Endometrium (tissue), 2 donors: Measurements from ENCODE around the gene SKOR2.

Source experiments
- FAIRE-seq: peaks from 2 replicates; lab custom pipeline; 2012; peaks lifted over from hg19 to GRCh38; lab: Jason Lieb, UNC
- donor health status: control.
- donor health status: control.

Gene SKOR2

DNA sequence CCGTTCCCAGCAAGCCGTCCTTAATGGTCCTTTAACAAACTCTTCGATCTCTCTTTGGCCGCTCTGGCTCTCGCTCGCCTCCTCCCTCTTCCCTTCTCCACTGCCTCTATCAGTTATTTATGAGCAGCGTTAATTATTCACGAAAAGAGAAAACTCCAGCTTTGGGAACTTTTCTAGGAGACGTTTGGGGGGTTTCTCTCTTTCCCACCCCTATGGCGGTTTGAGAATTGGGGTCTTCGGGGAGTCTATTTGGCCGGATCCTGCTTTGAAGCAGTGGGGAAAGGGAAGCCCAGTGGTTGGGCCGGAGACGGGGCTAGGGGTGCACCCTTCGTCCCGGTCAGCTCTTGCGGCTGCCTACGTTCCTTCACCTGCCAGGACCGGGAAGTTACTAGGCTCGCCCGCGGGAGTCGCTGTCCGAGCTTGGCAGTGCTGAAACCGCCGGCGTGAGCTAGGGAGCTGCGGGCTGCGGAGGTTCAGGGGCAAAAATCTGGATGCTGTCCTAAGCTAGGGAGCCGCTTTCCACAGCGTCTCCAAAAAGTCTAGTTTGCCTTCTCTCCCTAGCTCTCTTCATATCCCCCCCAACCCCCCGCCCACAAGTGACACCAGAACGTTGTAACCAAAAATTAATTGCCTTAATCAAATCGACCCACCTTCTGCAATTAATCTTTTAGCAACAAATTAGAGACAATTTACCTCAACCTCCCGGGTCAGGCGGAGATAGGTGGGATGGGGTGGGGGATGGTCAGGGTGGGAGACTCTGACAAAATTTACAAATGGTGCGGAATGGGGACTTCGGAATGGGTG lies 8.9 kb upstream of the SKOR2 start:
- FAIRE-seq = no peak

DNA sequence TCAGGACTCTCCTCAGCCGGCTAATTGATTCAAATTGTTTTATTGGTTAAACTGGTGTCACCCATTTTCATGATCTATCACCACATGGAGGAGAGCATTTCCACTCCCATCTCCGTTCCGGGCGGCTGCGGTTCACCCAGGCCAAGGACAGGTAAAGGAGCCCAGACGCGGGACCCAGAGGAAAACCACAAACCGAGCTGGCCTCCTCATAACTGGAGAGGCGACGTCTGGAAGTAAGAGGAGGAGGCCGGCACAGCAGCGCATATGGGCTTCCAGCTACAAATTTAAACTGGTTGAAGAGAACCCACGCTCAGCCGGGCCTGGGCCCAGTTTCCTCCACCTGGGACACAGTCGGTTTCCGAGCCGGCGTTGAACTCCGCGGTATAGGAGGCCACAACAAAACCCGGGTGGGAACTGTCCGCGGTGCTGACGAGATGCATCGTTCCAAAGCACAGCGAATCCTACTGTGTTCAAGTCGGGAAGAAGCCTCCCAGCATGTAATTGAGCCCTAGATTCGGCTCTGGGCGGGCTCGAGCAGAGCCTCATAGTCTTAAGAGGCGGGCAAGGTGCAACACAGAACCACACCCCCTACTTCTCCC lies 3.0 kb upstream of the SKOR2 start:
- FAIRE-seq = no peak

DNA sequence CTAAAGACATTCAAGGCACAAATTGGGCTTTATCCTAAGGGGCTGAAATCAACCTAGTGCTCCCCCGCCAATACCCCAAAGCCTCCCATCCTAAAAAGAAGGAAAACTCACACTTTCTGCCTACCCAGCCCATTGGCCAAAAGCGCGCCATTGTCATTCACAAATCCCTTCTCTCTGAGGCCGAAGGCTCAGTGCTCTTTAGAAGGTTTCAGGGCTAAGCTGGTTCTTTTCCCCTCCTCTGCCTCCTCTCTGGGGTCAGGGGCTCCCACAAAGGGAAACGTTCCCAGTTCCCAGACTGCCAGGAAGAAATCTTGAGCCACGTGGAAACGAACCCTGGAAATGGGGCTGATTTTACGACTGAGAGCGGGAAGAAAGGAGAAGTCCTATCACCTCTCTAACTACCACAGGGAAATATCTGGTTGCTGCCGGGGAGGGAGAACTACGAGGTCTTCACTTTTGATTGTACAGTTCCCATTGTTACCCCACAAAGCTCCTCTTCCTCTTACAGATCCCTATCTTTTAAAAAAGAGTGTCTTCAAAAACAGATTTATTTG lies 1.7 kb upstream of the SKOR2 start:
- FAIRE-seq = no peak

DNA sequence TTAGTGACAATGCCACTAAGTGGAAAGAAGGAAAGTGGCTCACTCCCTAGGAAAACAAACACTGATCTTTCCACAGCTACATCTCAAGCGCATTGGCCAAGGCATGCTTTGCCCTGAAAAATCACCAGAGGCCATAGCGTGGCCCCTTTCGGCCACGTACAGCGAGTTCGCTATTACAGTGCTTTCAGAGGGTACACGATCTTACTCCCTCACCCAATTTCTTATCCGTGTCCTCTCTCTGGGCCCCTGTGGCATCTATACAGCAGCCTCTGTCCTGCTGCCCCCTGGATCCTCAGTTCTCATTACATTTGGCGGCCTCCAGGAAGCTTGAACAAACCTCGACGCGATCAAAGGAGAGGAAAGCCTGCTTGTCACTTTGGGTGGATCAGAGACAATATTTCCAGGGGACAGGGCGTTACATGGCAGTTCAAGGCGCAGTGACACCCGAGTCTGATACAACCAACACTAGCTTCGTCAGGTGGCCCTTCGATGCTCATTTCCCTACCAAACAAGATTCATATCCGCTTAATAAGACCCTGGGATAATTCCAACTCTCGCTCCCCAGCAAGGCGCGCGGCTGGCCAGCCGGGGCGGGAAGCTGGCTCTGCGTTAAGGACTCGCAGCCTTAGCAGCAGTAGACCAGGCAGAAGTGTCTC lies 941 bp downstream of the SKOR2 start:
- no peak for FAIRE-seq

GRCh38 chr18:47249314-47249981 lies 2.0 kb downstream of the SKOR2 start:
- no peak for FAIRE-seq

DNA sequence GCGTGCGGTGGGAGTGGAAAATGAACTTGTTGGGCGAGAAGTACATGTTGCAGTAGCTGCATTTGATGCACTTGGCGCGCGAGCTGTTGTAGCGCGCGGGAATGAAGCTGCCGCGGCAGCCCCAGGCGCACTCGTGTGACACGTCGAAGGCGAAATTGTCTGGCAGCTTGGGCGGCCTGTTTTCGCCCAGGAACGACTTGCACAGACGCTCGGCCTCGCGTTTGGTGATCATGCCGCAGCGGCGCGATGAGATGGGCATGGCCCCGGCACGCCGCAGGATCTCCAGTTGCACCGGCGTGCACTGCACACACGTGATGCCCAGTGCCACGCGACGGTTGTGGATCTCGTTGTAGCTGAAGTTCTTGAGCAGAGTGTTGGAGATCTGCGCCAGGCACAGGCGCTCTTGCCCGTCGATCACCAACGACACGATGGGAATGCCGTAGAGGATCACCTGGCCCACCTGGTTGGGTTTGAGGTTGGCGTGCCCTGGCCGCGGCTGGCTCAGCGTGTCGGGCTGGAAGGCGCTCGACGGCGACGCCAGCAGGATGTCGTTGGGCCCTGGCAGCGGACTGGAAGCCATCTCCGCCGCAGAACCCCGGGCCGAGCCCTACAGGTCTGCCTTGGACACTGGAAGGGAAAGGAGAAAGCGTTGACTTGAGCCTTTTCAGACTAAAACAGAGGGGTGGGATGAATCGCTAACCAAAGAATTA lies 2.7 kb downstream of the SKOR2 start:
- no peak for FAIRE-seq

DNA sequence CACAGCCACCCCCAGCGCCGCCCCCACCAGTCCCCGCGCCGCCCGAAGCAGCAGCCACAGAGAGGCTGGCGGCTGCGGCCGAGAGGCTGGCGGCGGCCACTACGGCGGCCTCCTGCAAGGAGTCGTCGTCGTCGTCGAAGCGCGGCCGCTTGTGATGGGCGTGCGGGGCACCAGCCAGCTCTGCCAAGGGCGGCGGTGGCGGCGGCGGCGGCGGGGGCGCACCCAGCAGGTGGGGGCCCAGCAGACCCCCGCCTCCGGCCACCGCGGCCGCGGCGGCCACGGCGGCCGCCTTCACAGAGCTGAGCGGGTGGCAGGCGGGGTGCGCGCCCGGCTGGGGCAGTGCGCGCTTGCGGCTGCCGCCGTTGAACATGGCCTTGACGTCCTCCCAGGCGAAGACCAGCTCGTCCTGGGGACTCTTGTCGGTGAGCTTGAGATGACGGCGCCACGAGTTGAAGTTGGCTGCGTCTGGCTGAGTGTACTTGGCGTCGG lies 3.3 kb downstream of the SKOR2 start:
- FAIRE-seq = no peak

- no peak for FAIRE-seq
Observed at GRCh38 chr18:47247416-47248114, 3.9 kb downstream of the SKOR2 start.

- no peak for FAIRE-seq
Observed at GRCh38 chr18:47247036-47247415, 4.4 kb downstream of the SKOR2 start.

- FAIRE-seq = no peak
Observed at GRCh38 chr18:47246027-47246971, 5.2 kb downstream of the SKOR2 start.

- no peak for FAIRE-seq
Observed at GRCh38 chr18:47244086-47244485, 7.4 kb downstream of the SKOR2 start.

DNA sequence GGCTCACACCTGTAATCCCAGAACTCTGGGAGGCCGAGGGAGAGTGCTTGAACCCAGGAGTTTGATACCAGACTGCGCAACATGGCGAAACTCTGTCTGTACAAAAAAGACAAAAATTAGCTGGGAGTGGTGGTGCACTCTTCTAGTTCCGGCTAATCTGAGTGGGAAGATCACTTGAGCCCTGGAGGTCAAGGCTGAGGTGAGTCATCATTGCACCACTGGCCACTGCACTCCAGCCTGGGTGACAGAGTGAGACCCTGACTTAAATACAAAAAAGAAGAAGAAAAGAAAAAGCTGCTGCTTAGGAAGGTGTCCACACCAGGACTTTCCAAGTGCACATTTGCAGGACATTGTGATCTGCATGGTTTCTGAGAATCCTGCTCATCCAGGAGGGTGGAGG lies 16.4 kb downstream of the SKOR2 start:
- no peak for FAIRE-seq

DNA sequence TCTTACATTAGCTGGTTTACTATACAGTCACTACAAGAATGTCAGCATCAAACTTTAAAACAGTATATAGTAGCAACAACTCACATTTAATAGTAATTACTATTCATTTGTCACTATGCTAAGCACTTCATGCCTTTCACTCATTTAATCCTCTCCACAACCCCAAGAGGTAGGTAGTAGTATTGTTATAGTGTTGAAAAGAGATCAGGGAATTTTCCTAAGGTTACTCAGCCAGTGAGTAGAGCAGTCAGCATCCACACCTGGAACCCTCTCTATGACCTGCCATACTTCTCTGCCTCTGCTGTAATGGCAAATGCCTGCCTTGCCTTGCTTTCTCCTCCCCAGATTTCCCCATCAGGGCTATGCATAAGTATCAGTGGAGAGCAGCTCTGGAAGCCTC lies 24.8 kb downstream of the SKOR2 start:
- FAIRE-seq = no peak

GRCh38 chr18:47215554-47216138 lies 35.8 kb downstream of the SKOR2 start:
- peak; percentile 72 for FAIRE-seq

DNA sequence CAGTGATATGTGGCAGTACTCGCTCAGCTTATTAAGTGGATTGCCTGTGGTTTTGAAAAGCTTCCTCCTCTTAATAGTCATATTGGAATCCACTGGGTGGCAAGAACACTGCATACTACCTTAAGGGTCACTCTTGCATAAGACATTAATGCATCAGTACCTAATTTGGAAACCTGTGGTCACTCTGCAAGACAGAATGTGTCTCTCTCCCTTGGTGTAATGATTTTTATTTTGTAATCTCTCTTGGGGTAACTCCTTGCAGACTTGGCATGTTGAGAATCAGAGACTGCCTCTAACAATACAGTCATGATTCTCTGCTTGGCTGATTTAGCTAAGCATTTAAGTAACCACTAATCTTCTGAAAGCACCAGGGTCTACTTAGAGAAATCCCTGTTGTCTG lies 42.3 kb downstream of the SKOR2 start:
- no peak for FAIRE-seq

DNA sequence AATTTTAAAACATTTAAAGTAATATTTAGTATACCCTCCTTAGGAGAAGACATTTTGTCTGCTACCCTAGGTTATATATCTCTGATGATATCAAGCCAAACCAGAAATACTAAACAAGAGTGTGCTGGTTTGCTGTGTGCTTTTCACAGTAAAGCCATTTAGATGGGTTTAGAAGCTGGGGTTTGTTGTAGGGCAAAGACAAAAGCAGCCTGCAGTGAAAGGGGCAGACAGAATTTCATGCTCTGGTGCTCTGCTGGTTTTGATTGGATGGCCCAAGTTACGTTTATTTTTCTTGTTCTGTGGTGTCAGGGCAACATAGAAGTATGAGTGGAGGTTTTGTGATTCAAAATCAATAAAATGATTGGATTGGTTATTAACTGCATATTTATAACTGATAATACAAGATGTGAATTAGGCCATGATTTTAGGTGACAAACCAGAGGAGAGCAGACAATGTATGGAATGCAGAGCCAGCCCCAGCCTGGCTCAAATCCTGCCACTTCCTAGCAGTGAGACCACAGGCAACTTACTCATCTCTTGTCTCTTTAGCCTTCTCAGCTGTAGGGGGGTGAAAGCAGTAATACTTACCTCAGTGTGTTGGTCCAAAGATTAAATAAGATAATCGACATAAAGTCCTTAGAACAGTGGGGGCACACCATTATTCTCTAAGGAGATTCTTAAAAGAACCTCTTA lies 44.4 kb downstream of the SKOR2 start:
- no peak for FAIRE-seq

DNA sequence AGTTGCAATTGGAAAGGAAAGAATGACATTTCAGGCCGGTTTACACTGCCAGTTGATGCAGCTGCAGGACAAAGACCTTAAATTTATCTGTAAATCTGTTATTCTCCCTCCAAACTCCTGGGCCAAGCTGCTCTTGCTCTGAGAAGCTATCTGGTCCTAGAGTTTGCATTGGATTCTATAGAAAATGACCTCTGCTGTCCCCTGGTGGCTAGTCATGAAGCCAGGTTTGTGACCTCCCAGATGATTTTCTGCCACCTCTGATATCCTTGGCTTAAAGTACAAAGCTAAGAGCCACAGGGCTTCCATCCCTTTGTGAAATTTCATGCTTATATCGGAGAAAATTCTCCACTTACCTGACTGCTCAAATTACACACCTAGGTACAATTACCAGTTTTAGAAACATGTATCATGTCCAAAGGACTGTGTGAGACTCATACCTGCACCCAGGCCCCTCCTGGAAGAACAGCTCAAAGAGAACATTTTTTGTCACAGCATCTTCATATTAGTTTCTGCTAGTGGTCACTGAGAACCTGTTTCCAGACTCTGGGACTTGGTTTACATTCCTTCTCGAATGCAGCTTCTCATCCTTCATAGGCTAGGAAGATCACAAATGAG lies 46.4 kb downstream of the SKOR2 start:
- no peak for FAIRE-seq

DNA sequence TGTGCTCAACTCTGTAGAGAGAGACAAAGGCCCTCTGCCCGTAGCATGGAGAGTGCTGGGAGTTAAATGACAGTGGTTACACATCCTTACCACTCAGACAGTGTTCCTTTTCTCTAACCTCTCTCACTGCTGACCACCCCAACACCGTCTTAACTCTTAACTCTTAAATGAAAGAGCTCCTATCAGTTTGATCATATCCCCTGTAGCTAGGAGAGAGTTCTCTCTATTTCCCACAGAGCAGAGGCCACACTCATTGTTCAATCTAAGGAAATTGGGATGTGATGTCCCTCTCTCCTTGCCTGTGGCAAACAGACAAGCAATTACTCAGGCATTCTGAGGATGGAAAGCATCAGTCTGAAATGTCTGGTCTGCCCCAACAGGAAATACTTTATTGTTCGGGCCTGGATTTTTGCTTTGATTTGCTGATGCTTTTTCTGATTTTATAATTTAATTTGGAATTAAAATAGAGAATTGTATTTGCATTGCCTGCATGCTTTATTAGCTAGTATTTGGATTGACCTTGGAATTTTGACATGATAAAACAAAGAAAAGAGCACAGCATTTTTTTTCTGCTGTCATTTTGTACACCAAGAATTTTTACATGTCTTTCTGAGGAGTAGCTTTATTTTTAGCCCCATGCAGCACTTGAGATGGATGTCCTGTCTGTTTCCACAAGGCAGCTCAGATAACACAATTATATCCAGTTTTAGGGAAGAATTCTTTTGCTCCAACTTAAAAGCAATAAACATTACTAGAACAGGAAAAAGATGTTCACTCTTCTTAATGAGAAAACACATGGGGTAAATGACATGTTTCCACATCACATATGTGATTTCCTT lies 47.6 kb downstream of the SKOR2 start:
- no peak for FAIRE-seq
